CD1c-positive myeloid dendritic cell (primary cell): ENCODE results near the gene ZNF648.
"Not testable (repeated sequence)": the region's sequence is repeated elsewhere in the genome, so short reads cannot be mapped to it uniquely, and the experiment has no call there.

Source experiments
- DNase-seq: peaks from one replicate; pipeline ENCODE4 v3.0.0-alpha.2; 2016; ENCODE audit errors: extremely low spot score

ZNF648 gene

GRCh38 chr1:182071924-182072323 lies 10.4 kb upstream of the ZNF648 start:
- DNase-seq = no peak

- peak; percentile 43 for DNase-seq
These were observed 7.5 kb upstream of the ZNF648 start for GRCh38 chr1:182069028-182069466.

GRCh38 chr1:182066934-182067333 lies 5.4 kb upstream of the ZNF648 start:
- DNase-seq = no peak

- no peak for DNase-seq
These were observed 3.8 kb upstream of the ZNF648 start for GRCh38 chr1:182065126-182065845.

- no peak for DNase-seq
These were observed 3.1 kb upstream of the ZNF648 start for GRCh38 chr1:182064611-182065010.

- DNase-seq = no peak
These were observed 711 bp upstream of the ZNF648 start for GRCh38 chr1:182062223-182062622.

- no peak for DNase-seq
These were observed 635 bp downstream of the ZNF648 start for GRCh38 chr1:182060877-182061276.

- no peak for DNase-seq
These were observed 1.6 kb downstream of the ZNF648 start for GRCh38 chr1:182059936-182060335.

- DNase-seq = no peak
These were observed 4.7 kb downstream of the ZNF648 start for GRCh38 chr1:182056601-182057366.

- peak; percentile 65 for DNase-seq
These were observed 6.7 kb downstream of the ZNF648 start for GRCh38 chr1:182054698-182055326.

GRCh38 chr1:182052355-182052754 lies 9.2 kb downstream of the ZNF648 start:
- DNase-seq = no peak

GRCh38 chr1:182051938-182052337 lies 9.6 kb downstream of the ZNF648 start:
- no peak for DNase-seq

- no peak for DNase-seq
These were observed 10.7 kb downstream of the ZNF648 start for GRCh38 chr1:182050481-182051448.

- no peak for DNase-seq
These were observed 12.9 kb downstream of the ZNF648 start for GRCh38 chr1:182048562-182048961.

GRCh38 chr1:182046763-182047162 lies 14.7 kb downstream of the ZNF648 start:
- no peak for DNase-seq

GRCh38 chr1:182045481-182045880 lies 16.0 kb downstream of the ZNF648 start:
- not testable (repeated sequence) for DNase-seq

GRCh38 chr1:182041615-182042014 lies 19.9 kb downstream of the ZNF648 start:
- peak; percentile 59 for DNase-seq

- DNase-seq = no peak
These were observed 23.3 kb downstream of the ZNF648 start for GRCh38 chr1:182038220-182038619.

GRCh38 chr1:182035097-182035770 lies 26.3 kb downstream of the ZNF648 start:
- DNase-seq = peak; percentile 14

- DNase-seq = no peak
These were observed 29.3 kb downstream of the ZNF648 start for GRCh38 chr1:182032251-182032650.
